Common myeloid progenitor, CD34-positive (primary cell): ENCODE results near the gene ZNF180.
A peak's percentile ranks its signal among the peaks of the same experiment; 100 is the strongest.
"Not testable (repeated sequence)": the region's sequence is repeated elsewhere in the genome, so short reads cannot be mapped to it uniquely, and the experiment has no call there.

Source experiments
- CTCF ChIA-PET: fragments of 350-600 bp; sonication (Branson Sonifier 250); formaldehyde crosslinking; loops from one replicate; lab custom pipeline; 2021; ENCODE audit warnings: antibody characterized with exemption; lab: Charles Lee
- POLR2A ChIA-PET: fragments of 350-600 bp; sonication (Branson Sonifier 250); formaldehyde crosslinking; loops from one replicate; lab custom pipeline; 2021; ENCODE audit warnings: antibody characterized with exemption; lab: Charles Lee
- DNase-seq, 3 donors: peaks; one replicate each; pipeline versions ENCODE4 v3.0.0 to v3.0.0-alpha.2; 2013
- H3K27ac ChIP-seq, 2 experiments: 1 replicate in 1 of 2; 2 replicates in 1 of 2; pipeline ENCODE4 v1.7.0; 2013; ENCODE audit warnings: inconsistent platforms in 2 of 2, low read length in 2 of 2, mild to moderate bottlenecking in 2 of 2, low read depth in 1 of 2, moderate library complexity in 1 of 2; ENCODE audit not compliant: severe bottlenecking in 2 of 2, insufficient read depth in 1 of 2, poor library complexity in 1 of 2
- H3K27me3 ChIP-seq, 5 experiments: replicated peaks in 2 of 5; 1 replicate in 3 of 5; 2 replicates in 2 of 5; pipeline versions ENCODE4 v1.6.1 to v1.7.0; 2013; ENCODE audit warnings: low read length in 4 of 5, mild to moderate bottlenecking in 2 of 5, moderate library complexity in 2 of 5, inconsistent platforms in 1 of 5; ENCODE audit not compliant: insufficient read depth in 5 of 5, control insufficient read depth in 4 of 5
- H3K36me3 ChIP-seq, 4 experiments: 1 replicate in 2 of 4; 2 replicates in 2 of 4; pipeline versions ENCODE4 v1.6.1 to v1.7.0; 2013; ENCODE audit warnings: low read length in 3 of 4, control low read depth in 1 of 4, mild to moderate bottlenecking in 1 of 4; ENCODE audit not compliant: control insufficient read depth in 4 of 4, insufficient read depth in 4 of 4
- H3K4me1 ChIP-seq, 4 experiments: 1 replicate in 3 of 4; 2 replicates in 1 of 4; pipeline versions ENCODE4 v1.6.1 to v1.7.1; 2013; ENCODE audit warnings: low read length in 3 of 4, mild to moderate bottlenecking in 3 of 4, control low read depth in 1 of 4, inconsistent platforms in 1 of 4, moderate library complexity in 1 of 4; ENCODE audit not compliant: control insufficient read depth in 4 of 4, insufficient read depth in 4 of 4; ENCODE audit errors: control extremely low read depth in 1 of 4
- H3K4me3 ChIP-seq, 7 experiments: 1 replicate in 4 of 7; 2 replicates in 3 of 7; pipeline versions ENCODE4 v1.5.1 to v1.7.0; 2013; ENCODE audit warnings: mild to moderate bottlenecking in 7 of 7, low read length in 6 of 7, moderate library complexity in 6 of 7, inconsistent platforms in 2 of 7, low read depth in 2 of 7, control low read depth in 1 of 7; ENCODE audit not compliant: insufficient read depth in 4 of 7, control insufficient read depth in 1 of 7; ENCODE audit errors: extremely low read depth in 1 of 7
- H3K9me3 ChIP-seq, 5 experiments: 1 replicate in 4 of 5; 2 replicates in 1 of 5; pipeline versions ENCODE4 v1.6.1 to v1.7.1; 2013; ENCODE audit warnings: low read length in 4 of 5, mild to moderate bottlenecking in 2 of 5, inconsistent platforms in 1 of 5, low read depth in 1 of 5, moderate library complexity in 1 of 5; ENCODE audit not compliant: control insufficient read depth in 4 of 5, insufficient read depth in 2 of 5; ENCODE audit errors: control extremely low read depth in 1 of 5
- WGBS: methylation state at CpG from one replicate; pipeline ENCODE4 v1.1.5; 2013; ENCODE audit not compliant: insufficient coverage; 5-methylcytosine and 5-hydroxymethylcytosine counted together

Gene ZNF180

DNA sequence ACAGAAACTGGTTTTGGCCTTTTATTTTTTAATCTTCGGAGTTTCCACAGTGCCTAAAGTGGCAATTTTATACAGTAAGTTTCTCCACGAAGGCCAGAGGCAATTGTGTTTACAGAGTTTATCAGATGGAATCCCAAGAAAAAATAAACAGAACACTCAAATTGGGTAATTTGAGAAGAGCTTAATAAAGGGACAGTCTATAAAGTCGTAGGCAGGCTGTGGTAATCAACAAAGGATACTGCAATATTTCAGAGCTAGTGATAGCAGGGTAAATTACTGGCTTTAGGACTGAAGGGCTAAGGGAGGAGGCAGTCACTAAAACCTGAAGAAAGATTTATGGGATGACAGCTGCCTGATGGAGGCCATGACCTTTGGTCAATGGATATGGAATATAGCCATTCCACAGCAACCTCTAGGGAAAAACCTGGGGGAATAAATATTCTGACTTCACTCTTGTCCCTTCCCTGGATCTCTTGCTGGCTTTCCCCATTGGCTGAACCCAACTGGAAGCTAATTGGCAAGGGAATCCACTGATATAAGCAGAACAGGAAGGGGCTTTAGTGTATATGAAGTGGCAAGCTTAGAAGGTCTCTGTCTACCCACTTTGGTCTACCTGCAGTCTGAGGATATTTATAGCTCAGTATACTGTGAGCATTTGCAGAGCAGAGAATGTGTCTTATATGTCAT is 37.6 kb downstream of the ZNF180 start:
- H3K9me3 ChIP-seq: peaks cover 2 to 45% (median 14%) of the 10 kb centered on the region in 5 experiments
- H3K4me3 ChIP-seq, H3K27ac ChIP-seq, CTCF ChIA-PET, H3K27me3 ChIP-seq, DNase-seq, POLR2A ChIA-PET, H3K4me1 ChIP-seq, H3K36me3 ChIP-seq: not testable (repeated sequence)
- WGBS: 38% methylated on average over 1 of the region's 3 CpGs

DNA sequence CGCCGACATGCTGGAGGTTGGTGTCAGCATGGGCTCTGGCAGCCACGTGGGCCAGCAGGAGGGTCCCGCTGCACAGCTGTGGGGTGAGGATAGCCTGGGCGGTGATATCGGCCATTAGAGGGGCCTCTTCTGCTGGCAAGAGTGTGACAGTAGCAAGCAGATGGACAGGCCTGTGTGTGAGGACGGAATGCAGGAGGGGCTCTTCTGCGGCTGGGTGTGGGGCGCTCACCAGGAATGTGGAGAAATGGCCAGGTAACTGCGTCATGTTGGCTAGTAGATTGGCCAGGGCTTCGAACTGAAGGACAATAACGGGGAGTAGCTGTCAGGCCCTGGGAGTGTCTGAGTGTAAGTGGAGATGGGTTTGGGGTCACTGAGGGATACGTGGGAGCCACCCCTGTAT is 44.3 kb downstream of the ZNF180 start:
- H3K36me3 ChIP-seq, H3K27ac ChIP-seq, H3K4me3 ChIP-seq, H3K27me3 ChIP-seq, POLR2A ChIA-PET, H3K4me1 ChIP-seq, CTCF ChIA-PET, DNase-seq: not testable (repeated sequence)
- peaks cover 0 to 45% (median 23%) of the 10 kb centered on the region in 5 experiments for H3K9me3 ChIP-seq
- WGBS: no CpG with 5 or more reads among the region's 13 CpGs

DNA sequence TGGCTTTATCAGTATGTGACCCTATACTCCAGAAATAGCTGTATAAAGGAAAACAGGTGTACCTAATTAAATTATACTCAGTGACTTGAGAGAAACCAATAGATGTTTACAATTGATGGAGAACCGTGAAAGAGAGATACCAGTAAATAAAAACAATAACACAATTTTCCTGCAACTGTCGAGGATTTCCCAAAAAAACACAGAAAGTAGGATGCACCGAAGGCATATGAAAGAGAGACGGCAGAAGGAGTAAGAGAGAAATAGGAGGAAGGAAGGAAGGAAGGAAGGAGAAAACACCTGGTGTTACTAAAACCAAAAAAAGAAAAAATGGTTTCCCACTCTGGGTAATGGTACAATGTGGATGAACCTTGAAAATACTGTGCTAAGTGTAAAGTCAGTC is 45.2 kb downstream of the ZNF180 start:
- Histone ChIP-seq H3K4me1 (no peaks in the 10 kb centered on the region), H3K9me3 (peaks cover 0 to 51% (median 29%) of the 10 kb centered on the region in 5 experiments), H3K27ac (no peak overlapping the region), H3K4me3 (no peak overlapping the region), H3K36me3 (no peaks in the 10 kb centered on the region), H3K27me3 (no peaks in the 10 kb centered on the region)
- DNase-seq: no peak
- POLR2A ChIA-PET: no interaction called here
- CTCF ChIA-PET: no interaction called here
- 82% methylated on average over 3 of the region's 4 CpGs for WGBS

DNA sequence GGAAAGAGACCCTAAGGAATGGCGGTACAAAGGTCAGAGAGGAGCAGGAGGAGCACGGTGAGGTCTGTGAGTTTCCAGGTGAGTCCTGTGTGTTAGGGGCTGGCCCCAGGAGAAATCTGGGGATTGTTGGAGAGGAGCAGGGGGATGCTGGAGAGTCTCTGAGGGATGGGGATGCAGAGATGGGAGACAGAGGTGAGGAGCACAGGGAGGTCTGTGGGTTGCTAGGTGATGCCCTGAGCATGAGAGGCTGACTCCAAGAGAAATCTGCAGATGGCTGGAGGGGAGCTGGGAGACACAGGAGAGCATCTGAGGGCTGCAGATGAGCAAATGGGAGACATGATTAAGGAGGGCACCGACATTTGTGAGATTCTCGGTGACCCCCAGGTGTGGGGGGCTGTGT is 48.0 kb downstream of the ZNF180 start:
- Histone ChIP-seq H3K9me3 (peaks cover 7 to 50% (median 42%) of the 10 kb centered on the region in 5 experiments), H3K4me1 (peaks cover 2 to 14% (median 7%) of the 10 kb centered on the region in 4 experiments), H3K4me3 (no peak overlapping the region), H3K36me3 (no peaks in the 10 kb centered on the region), H3K27ac (no peak overlapping the region), H3K27me3 (no peaks in the 10 kb centered on the region)
- WGBS: 93% methylated on average over 3 of the region's 4 CpGs
- no peak for DNase-seq
- POLR2A ChIA-PET: no interaction called here
- CTCF ChIA-PET: no interaction called here

DNA sequence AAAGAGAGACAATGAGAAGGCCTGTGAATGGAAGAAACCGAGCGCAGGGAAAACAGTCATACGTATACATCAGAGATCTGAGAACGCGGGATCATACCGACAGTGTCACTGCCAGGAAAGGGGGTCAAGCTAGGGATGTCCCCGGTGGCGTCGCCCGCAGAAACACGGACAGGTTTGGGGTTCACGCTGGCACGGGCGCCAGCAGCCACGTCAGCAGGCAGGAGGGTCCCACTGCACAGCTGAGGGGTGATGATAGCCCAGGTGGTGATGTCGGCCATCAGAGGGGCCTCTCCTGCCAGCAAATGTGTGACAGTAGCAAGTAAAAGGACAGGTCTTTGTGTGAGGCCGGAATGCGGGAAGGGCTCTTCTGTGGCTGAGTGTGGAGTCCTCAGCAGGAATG is 48.6 kb downstream of the ZNF180 start:
- CTCF ChIA-PET: no interaction called here
- WGBS: 94% methylated on average over 18 of the region's 18 CpGs
- peaks cover 0 to 3% (median under 1%) of the 10 kb centered on the region in 4 experiments for H3K36me3 ChIP-seq
- peaks cover 2 to 14% (median 7%) of the 10 kb centered on the region in 4 experiments for H3K4me1 ChIP-seq
- H3K27ac ChIP-seq: no peak overlapping the region
- POLR2A ChIA-PET: no interaction called here
- peaks cover 7 to 44% (median 38%) of the 10 kb centered on the region in 5 experiments for H3K9me3 ChIP-seq
- no peak for DNase-seq
- no peaks in the 10 kb centered on the region for H3K27me3 ChIP-seq
- no peak overlapping the region for H3K4me3 ChIP-seq

DNA sequence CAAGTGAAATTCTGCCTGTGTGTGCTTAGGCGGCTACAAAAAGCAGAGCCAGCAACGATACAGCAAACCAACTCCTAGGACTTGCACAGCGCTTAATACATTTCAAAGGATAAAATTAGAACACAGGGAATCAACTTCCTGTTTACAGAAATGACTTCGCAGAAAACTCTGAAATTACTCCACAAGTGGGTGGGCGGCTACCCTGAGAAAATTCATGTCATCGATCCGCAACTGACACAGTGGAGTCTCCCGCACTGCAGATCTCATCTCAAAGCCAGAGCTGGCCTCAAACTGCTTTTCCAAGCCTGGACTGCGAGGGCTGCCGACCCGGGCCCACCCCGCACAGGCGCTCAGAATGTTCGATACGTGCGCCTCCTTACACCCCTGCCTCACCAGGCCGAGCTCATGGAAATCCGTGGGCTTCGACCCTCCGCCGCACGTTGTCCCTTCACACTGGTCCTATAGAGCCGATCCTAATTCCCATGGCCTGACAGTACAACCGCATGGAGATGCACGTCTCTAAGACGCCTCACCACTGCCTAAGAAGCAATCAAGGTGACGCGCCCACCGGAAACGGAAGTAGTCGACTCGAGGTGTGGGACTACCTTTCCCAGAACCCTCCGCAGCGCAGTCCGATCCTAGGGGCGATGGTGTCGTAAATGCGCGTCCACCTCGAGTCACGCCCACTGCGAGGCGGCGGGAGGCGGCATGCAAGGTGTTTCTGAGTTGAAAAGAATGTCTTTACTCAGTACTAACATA is 52.2 kb downstream of the ZNF180 start, which contains the start of gene ZNF229:
Gene ZNF229 (minus strand): TSS at position 557 of the 759 bp plus-strand sequence. CDS start 5,625 bp downstream, outside the sequence.
- H3K36me3 ChIP-seq: peaks cover 6 to 38% (median 18%) of the 10 kb centered on the region in 4 experiments
- H3K27me3 ChIP-seq: no peaks in the 10 kb centered on the region
- DNase-seq: peak; percentile 94 to 98 (median 97)
- peaks cover 7 to 62% (median 49%) of the 10 kb centered on the region in 5 experiments for H3K9me3 ChIP-seq
- POLR2A ChIA-PET: no interaction called here
- peak within 1 kb of the TSS in 1 of 2 experiments; percentile 64 for H3K27ac ChIP-seq
- CTCF ChIA-PET: no interaction called here
- H3K4me3 ChIP-seq: peak within 1 kb of the TSS; percentile 38 to 97 (median 77)
- WGBS: 6% methylated on average over 38 of the region's 45 CpGs
- peaks cover 2 to 14% (median 7%) of the 10 kb centered on the region in 4 experiments for H3K4me1 ChIP-seq

DNA sequence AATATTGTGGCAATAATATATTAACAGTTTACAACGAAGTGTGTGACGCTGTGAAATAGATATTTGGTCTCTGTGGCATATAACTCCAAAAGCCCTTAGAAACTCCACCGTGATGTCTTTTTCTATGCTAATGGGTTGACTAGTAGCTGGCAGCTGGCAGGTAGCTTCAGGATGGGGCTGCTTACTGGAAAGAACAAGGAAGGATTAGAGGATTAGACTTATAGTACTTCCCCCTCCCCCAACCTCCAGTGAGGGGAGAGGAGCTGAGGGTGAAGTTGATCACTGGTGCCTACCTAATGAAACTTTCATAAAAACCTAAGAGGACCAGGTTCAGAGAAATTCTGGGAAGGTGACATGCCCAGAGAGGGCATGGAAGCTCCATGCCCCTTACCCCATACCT is 61.9 kb downstream of the ZNF180 start:
- Histone ChIP-seq H3K4me1 (no peaks in the 10 kb centered on the region), H3K9me3 (peaks cover 6 to 86% (median 46%) of the 10 kb centered on the region in 5 experiments), H3K4me3 (no peak overlapping the region), H3K36me3 (peaks cover 19 to 85% (median 29%) of the 10 kb centered on the region in 4 experiments), H3K27me3 (no peaks in the 10 kb centered on the region), H3K27ac (no peak overlapping the region)
- ChIA-PET POLR2A (no interaction called here), CTCF (no interaction called here)
- no peak for DNase-seq
- WGBS: 90% methylated on average over 3 of the region's 3 CpGs
